ENCODE data around the gene RPS19BP1.

DNA sequence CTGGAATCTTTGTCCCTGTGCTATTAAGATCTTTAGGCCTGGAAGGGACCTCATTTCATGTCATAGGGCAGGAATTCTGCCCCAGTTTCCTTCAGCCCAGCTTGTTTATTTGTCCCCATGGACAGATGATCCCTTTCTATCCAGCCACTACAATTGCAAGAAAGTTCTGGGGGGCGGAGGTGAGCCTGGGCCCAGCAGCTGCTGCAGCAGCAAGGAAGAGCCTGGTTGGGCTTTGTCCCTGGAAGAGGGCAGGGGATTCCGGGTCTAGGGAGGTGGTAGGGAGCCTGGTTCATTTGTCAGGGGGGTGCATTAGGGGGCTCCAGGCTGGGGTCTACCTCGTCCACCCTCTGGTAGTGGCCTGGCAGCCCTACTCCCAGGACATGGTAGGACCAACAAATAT is 21.6 kb upstream of the RPS19BP1 start:
- no peak for TF ChIP-seq MEF2A (IDR thresholded peaks at IDR 0.05; ENCODE audit: borderline replicate concordance, low read depth)
- TF ChIP-seq POLR2AphosphoS5 (IDR thresholded peaks at IDR 0.05; ENCODE audit: low read depth, low read length) = no peak
- TF ChIP-seq, protein P1, sequence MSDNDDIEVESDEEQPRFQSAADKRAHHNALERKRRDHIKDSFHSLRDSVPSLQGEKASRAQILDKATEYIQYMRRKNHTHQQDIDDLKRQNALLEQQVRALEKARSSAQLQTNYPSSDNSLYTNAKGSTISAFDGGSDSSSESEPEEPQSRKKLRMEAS (IDR thresholded peaks at IDR 0.05; ENCODE audit: low read depth) = no peak
- TF ChIP-seq ELF1 (IDR thresholded peaks at IDR 0.05) = no peak
- TF ChIP-seq, protein P2, sequence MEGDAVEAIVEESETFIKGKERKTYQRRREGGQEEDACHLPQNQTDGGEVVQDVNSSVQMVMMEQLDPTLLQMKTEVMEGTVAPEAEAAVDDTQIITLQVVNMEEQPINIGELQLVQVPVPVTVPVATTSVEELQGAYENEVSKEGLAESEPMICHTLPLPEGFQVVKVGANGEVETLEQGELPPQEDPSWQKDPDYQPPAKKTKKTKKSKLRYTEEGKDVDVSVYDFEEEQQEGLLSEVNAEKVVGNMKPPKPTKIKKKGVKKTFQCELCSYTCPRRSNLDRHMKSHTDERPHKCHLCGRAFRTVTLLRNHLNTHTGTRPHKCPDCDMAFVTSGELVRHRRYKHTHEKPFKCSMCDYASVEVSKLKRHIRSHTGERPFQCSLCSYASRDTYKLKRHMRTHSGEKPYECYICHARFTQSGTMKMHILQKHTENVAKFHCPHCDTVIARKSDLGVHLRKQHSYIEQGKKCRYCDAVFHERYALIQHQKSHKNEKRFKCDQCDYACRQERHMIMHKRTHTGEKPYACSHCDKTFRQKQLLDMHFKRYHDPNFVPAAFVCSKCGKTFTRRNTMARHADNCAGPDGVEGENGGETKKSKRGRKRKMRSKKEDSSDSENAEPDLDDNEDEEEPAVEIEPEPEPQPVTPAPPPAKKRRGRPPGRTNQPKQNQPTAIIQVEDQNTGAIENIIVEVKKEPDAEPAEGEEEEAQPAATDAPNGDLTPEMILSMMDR (IDR thresholded peaks at IDR 0.05) = no peak
- no peak for TF ChIP-seq EZH2phosphoT487 (IDR thresholded peaks at IDR 0.05; ENCODE audit: borderline replicate concordance, low read depth)
- TF ChIP-seq NRF1 (IDR thresholded peaks at IDR 0.05; ENCODE audit: low read depth, low read length) = no peak
- no peak for TF ChIP-seq RAD21 (IDR thresholded peaks at IDR 0.05; ENCODE audit: low read length)
- TF ChIP-seq FOXM1 (IDR thresholded peaks at IDR 0.05; ENCODE audit: low read depth) = no peak
- no peak for TF ChIP-seq JUND (IDR thresholded peaks at IDR 0.05)
- TF ChIP-seq RCOR1 (IDR thresholded peaks at IDR 0.05; ENCODE audit: low read length) = no peak
- no peak for TF ChIP-seq NFIC (IDR thresholded peaks at IDR 0.05; ENCODE audit: borderline replicate concordance)
- TF ChIP-seq, protein P3, sequence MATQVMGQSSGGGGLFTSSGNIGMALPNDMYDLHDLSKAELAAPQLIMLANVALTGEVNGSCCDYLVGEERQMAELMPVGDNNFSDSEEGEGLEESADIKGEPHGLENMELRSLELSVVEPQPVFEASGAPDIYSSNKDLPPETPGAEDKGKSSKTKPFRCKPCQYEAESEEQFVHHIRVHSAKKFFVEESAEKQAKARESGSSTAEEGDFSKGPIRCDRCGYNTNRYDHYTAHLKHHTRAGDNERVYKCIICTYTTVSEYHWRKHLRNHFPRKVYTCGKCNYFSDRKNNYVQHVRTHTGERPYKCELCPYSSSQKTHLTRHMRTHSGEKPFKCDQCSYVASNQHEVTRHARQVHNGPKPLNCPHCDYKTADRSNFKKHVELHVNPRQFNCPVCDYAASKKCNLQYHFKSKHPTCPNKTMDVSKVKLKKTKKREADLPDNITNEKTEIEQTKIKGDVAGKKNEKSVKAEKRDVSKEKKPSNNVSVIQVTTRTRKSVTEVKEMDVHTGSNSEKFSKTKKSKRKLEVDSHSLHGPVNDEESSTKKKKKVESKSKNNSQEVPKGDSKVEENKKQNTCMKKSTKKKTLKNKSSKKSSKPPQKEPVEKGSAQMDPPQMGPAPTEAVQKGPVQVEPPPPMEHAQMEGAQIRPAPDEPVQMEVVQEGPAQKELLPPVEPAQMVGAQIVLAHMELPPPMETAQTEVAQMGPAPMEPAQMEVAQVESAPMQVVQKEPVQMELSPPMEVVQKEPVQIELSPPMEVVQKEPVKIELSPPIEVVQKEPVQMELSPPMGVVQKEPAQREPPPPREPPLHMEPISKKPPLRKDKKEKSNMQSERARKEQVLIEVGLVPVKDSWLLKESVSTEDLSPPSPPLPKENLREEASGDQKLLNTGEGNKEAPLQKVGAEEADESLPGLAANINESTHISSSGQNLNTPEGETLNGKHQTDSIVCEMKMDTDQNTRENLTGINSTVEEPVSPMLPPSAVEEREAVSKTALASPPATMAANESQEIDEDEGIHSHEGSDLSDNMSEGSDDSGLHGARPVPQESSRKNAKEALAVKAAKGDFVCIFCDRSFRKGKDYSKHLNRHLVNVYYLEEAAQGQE (IDR thresholded peaks at IDR 0.05; ENCODE audit: low read depth, low read length) = no peak

Measured in SK-N-SH (cell line).